ENCODE measurements around the gene HIPK1.

Gene HIPK1

GRCh38 chr1:114025609-114026401 is 96.7 kb downstream of the HIPK1 start:
- H3K36me3 ChIP-seq (ENCODE audit: control insufficient read depth, low read depth, low read length), result no peaks in the 10 kb centered on the region
- H3K27ac ChIP-seq (ENCODE audit: low read length), result no peak overlapping the region
- no peak overlapping the region for H3K4me3 ChIP-seq (ENCODE audit: low read length)
- peaks cover 25% of the 10 kb centered on the region for H3K4me1 ChIP-seq (ENCODE audit: control insufficient read depth, low read depth, low read length)
- no peak overlapping the region for H3K9ac ChIP-seq (ENCODE audit: low read length)
- H3K27me3 ChIP-seq (ENCODE audit: control insufficient read depth, insufficient read depth, low read length), result no peaks in the 10 kb centered on the region
- H3K9me3 ChIP-seq (ENCODE audit: control insufficient read depth, low read depth, low read length), result no peaks in the 10 kb centered on the region

GRCh38 chr1:114026797-114027196 is 97.7 kb downstream of the HIPK1 start:
- Histone ChIP-seq H3K4me3 (ENCODE audit: low read length) (no peak overlapping the region), H3K27me3 (ENCODE audit: control insufficient read depth, insufficient read depth, low read length) (no peaks in the 10 kb centered on the region), H3K9me3 (ENCODE audit: control insufficient read depth, low read depth, low read length) (no peaks in the 10 kb centered on the region), H3K4me1 (ENCODE audit: control insufficient read depth, low read depth, low read length) (peaks cover 26% of the 10 kb centered on the region), H3K27ac (ENCODE audit: low read length) (no peak overlapping the region), H3K9ac (ENCODE audit: low read length) (no peak overlapping the region), H3K36me3 (ENCODE audit: control insufficient read depth, low read depth, low read length) (no peaks in the 10 kb centered on the region)

Measured in iPS-18a (cell line).